Loucy (cell line): ENCODE measurements around the gene KCNQ2.

ENCODE experiments used
- CTCF ChIP-seq: fragments of 200-600 bp; sonication (generic); conservative IDR thresholded peaks from 2 replicates; pipeline ENCODE4 v1.5.1; 2014; ENCODE audit warnings: mild to moderate bottlenecking, antibody characterized with exemption, low read length
- EZH2phosphoT487 ChIP-seq: fragments of 200-600 bp; IDR thresholded peaks from 2 replicates; pipeline ENCODE4 v1.6.1; 2018; ENCODE audit warnings: antibody characterized with exemption, mild to moderate bottlenecking, moderate library complexity, borderline replicate concordance

- TF ChIP-seq CTCF = no peak
- no peak for TF ChIP-seq EZH2phosphoT487
Observed at GRCh38 chr20:63399596-63400375, 72.7 kb downstream of the KCNQ2 start.
